H1 (cell line): ENCODE results near the gene HS6ST2. TPM values are rescaled to one million over a fixed set of nuclear protein-coding genes. Genes with fewer than 3 reads are reported as not detected.

ENCODE experiments used
- CTCF ChIA-PET: fragments of 300-600 bp; sonication (Branson Sonifier 250); formaldehyde crosslinking; loops from one replicate; lab custom pipeline; 2021; ENCODE audit not compliant: partially characterized antibody; lab: Charles Lee
- POLR2A ChIA-PET: fragments of 300-600 bp; sonication (Branson Sonifier 250); formaldehyde crosslinking; loops from one replicate; lab custom pipeline; 2021; ENCODE audit warnings: inconsistent platforms; ENCODE audit not compliant: partially characterized antibody; lab: Charles Lee
- DNase-seq, 2 experiments: peaks; one replicate each; pipeline versions ENCODE4 v3.0.0 to v3.0.0-alpha.2; 2010 to 2022; ENCODE audit warnings: low spot score in 2 of 2, low read depth in 1 of 2, mixed read lengths in 1 of 2
- FAIRE-seq: peaks from 2 replicates; lab custom pipeline; 2011; peaks lifted over from hg19 to GRCh38; lab: Jason Lieb, UNC
- H2AFZ ChIP-seq: 2 replicates; pipeline ENCODE4 v1.8.1; 2012; ENCODE audit warnings: low read length, inconsistent platforms
- H2AK5ac ChIP-seq: 2 replicates; pipeline ENCODE4 v1.6.1; 2013; ENCODE audit warnings: low read depth, low read length
- H2BK120ac ChIP-seq: replicated peaks from 2 replicates; pipeline ENCODE3; 2013; ENCODE audit warnings: low read depth, low read length, inconsistent platforms
- H2BK12ac ChIP-seq: 2 replicates; pipeline ENCODE4 v1.6.1; 2013; ENCODE audit warnings: low read depth, low read length
- H2BK15ac ChIP-seq: 2 replicates; pipeline ENCODE4 v1.6.1; 2013; ENCODE audit warnings: low read length
- H2BK20ac ChIP-seq: 2 replicates; pipeline ENCODE4 v1.6.1; 2013; ENCODE audit warnings: low read length
- H2BK5ac ChIP-seq: 2 replicates; pipeline ENCODE4 v1.6.1; 2013; ENCODE audit warnings: low read depth, low read length
- H3K14ac ChIP-seq: 2 replicates; pipeline ENCODE4 v1.6.1; 2013; ENCODE audit warnings: inconsistent platforms; ENCODE audit not compliant: insufficient read length
- H3K18ac ChIP-seq: 2 replicates; pipeline ENCODE4 v1.6.1; 2013; ENCODE audit warnings: low read length; ENCODE audit errors: extremely low read depth
- H3K23ac ChIP-seq: 2 replicates; pipeline ENCODE4 v1.6.1; 2013; ENCODE audit warnings: inconsistent platforms; ENCODE audit not compliant: insufficient read length
- H3K23me2 ChIP-seq: 2 replicates; pipeline ENCODE4 v1.6.1; 2013; ENCODE audit warnings: low read depth, low read length
- H3K27ac ChIP-seq: 2 replicates; pipeline ENCODE4 v1.6.1; 2011; ENCODE audit warnings: low read depth, low read length, inconsistent platforms
- H3K27me3 ChIP-seq, 4 experiments: replicated peaks in 1 of 4; 1 replicate in 1 of 4; 2 replicates in 3 of 4; pipeline versions ENCODE4 v1.6.1 to v1.8.1; 2011 to 2013; ENCODE audit warnings: low read length in 3 of 4, mild to moderate bottlenecking in 3 of 4, inconsistent platforms in 2 of 4, mixed read lengths in 2 of 4, moderate library complexity in 1 of 4; ENCODE audit not compliant: control insufficient read depth in 3 of 4, insufficient read depth in 3 of 4; ENCODE audit errors: extremely low read depth in 1 of 4
- H3K36me3 ChIP-seq, 4 experiments: 2 replicates each; pipeline versions ENCODE4 v1.6.1 to v1.8.1; 2011 to 2013; ENCODE audit warnings: mild to moderate bottlenecking in 4 of 4, low read length in 3 of 4, moderate library complexity in 2 of 4, control low read depth in 1 of 4, inconsistent platforms in 1 of 4; ENCODE audit not compliant: insufficient read depth in 4 of 4, control insufficient read depth in 2 of 4
- H3K4ac ChIP-seq: replicated peaks from 2 replicates; pipeline ENCODE3; 2013; ENCODE audit warnings: low read length, low read depth, mixed read lengths, inconsistent platforms; ENCODE audit not compliant: insufficient read length
- H3K4me1 ChIP-seq, 4 experiments: replicated peaks in 1 of 4; 1 replicate in 1 of 4; 2 replicates in 3 of 4; pipeline versions ENCODE4 v1.6.1 to v1.8.1; 2011 to 2013; ENCODE audit warnings: low read length in 3 of 4, inconsistent platforms in 2 of 4, mixed read lengths in 1 of 4; ENCODE audit not compliant: insufficient read depth in 4 of 4, control insufficient read depth in 3 of 4
- H3K4me2 ChIP-seq, 2 experiments: 2 replicates each; pipeline versions ENCODE4 v1.6.1 to v1.8.1; 2011 to 2013; ENCODE audit warnings: low read depth in 2 of 2, low read length in 2 of 2, control low read depth in 1 of 2, inconsistent platforms in 1 of 2, mild to moderate bottlenecking in 1 of 2; ENCODE audit not compliant: insufficient read depth in 1 of 2
- H3K4me3 ChIP-seq, 4 experiments: fragments of 200-600, 300-600 bp in 1 of 4; sonication (generic), shearing (Covaris generic), sonication (Bioruptor Twin) in 1 of 4; 2 replicates each; pipeline versions ENCODE4 v1.5.1 to v1.8.1; 2011 to 2016; ENCODE audit warnings: low read length in 4 of 4, low read depth in 3 of 4, control low read depth in 2 of 4, inconsistent platforms in 2 of 4, mild to moderate bottlenecking in 2 of 4, mixed read lengths in 1 of 4, moderate library complexity in 1 of 4; ENCODE audit not compliant: insufficient read depth in 2 of 4; ENCODE audit errors: extremely low read depth in 1 of 4
- H3K56ac ChIP-seq: replicated peaks from 2 replicates; pipeline ENCODE3; 2013; ENCODE audit warnings: low read depth, mild to moderate bottlenecking, mixed read lengths, low read length, inconsistent platforms; ENCODE audit not compliant: insufficient read length
- H3K79me1 ChIP-seq: 2 replicates; pipeline ENCODE4 v1.6.1; 2013; ENCODE audit warnings: low read depth, low read length, control low read depth
- H3K79me2 ChIP-seq, 2 experiments: 2 replicates each; pipeline versions ENCODE4 v1.6.1 to v1.8.1; 2012 to 2013; ENCODE audit warnings: low read length in 2 of 2, mild to moderate bottlenecking in 2 of 2, inconsistent platforms in 1 of 2; ENCODE audit not compliant: insufficient read depth in 2 of 2, control insufficient read depth in 1 of 2
- H3K9ac ChIP-seq, 4 experiments: replicated peaks in 1 of 4; 1 replicate in 1 of 4; 2 replicates in 3 of 4; pipeline versions ENCODE4 v1.6.1 to v1.8.1; 2011 to 2013; ENCODE audit warnings: low read depth in 3 of 4, low read length in 3 of 4, control low read depth in 2 of 4, mild to moderate bottlenecking in 2 of 4, moderate library complexity in 2 of 4, inconsistent platforms in 1 of 4; ENCODE audit errors: extremely low read depth in 1 of 4
- H3K9me3 ChIP-seq, 2 experiments: 2 replicates each; pipeline versions ENCODE4 v1.6.1 to v1.8.1; 2012 to 2013; ENCODE audit warnings: mild to moderate bottlenecking in 2 of 2, moderate library complexity in 2 of 2, control low read depth in 1 of 2, inconsistent platforms in 1 of 2, low read depth in 1 of 2, low read length in 1 of 2, mixed read lengths in 1 of 2; ENCODE audit not compliant: insufficient read depth in 2 of 2
- H4K20me1 ChIP-seq, 2 experiments: replicated peaks in 1 of 2; 2 replicates each; pipeline versions ENCODE3 to v1.8.1; 2011 to 2013; ENCODE audit warnings: inconsistent platforms in 2 of 2, low read length in 2 of 2, mild to moderate bottlenecking in 1 of 2; ENCODE audit not compliant: insufficient read depth in 2 of 2, control insufficient read depth in 1 of 2
- H4K5ac ChIP-seq: 2 replicates; pipeline ENCODE4 v1.6.1; 2013; ENCODE audit warnings: low read length, low read depth, mixed read lengths, inconsistent platforms; ENCODE audit not compliant: insufficient read length
- H4K8ac ChIP-seq: 2 replicates; pipeline ENCODE4 v1.8.0; 2013; ENCODE audit warnings: mild to moderate bottlenecking, moderate library complexity, low read length, inconsistent platforms; ENCODE audit not compliant: insufficient read depth; ENCODE audit errors: extremely low read depth
- H4K91ac ChIP-seq: replicated peaks from 2 replicates; pipeline ENCODE3; 2013; ENCODE audit warnings: low read length, mixed read lengths, inconsistent platforms; ENCODE audit not compliant: insufficient read length
- CHD2 ChIP-seq: IDR thresholded peaks from 2 replicates; pipeline ENCODE4 v1.6.1; 2012; ENCODE audit warnings: low read length, improper control_type of control experiment
- EGR1 ChIP-seq: IDR thresholded peaks from 2 replicates; pipeline ENCODE4 v1.6.1; 2011; ENCODE audit warnings: low read depth, low read length, borderline replicate concordance
- EZH2 ChIP-seq: fragments of 200-600 bp; sonication (generic); IDR thresholded peaks from 2 replicates; pipeline ENCODE4 v1.7.1; 2012; ENCODE audit warnings: low read depth, mild to moderate bottlenecking, moderate library complexity, low read length, inconsistent platforms; ENCODE audit not compliant: severe bottlenecking
- WGBS, 2 experiments: shearing (Covaris generic) in 1 of 2; methylation state at CpG; one replicate each; pipeline versions ENCODE4 v1.1.6 to v1.1.7; 2013 to 2015; ENCODE audit warnings: low lambda C conversion rate in 2 of 2, mixed read lengths in 2 of 2, inconsistent platforms in 1 of 2, low coverage in 1 of 2, missing lambda C conversion rate in 1 of 2; ENCODE audit not compliant: insufficient replicate concordance in 2 of 2, insufficient coverage in 1 of 2, insufficient read length in 1 of 2; ENCODE audit errors: extremely low coverage in 1 of 2, missing lambda C conversion rate in 1 of 2; 5-methylcytosine and 5-hydroxymethylcytosine counted together
- polyA plus RNA-seq, 7 experiments: library from polyadenylated mRNA; depleted of rRNA in 3 of 7; stranded (reverse) in 5 of 7; unstranded in 2 of 7; fragments of >200 nt in 5 of 7; fragments of 200-250 nt in 2 of 7; gene quantifications; 1 replicate in 5 of 7; 2 replicates in 1 of 7; 4 replicates in 1 of 7; pipeline versions ENCODE4 v1.2.1 to v1.2.3, GENCODE V29; 2011 to 2013; ENCODE audit warnings: missing spikeins in 2 of 7, mixed read lengths in 2 of 7
- total RNA-seq: library from RNA; stranded (reverse); fragmentation: NEBNext Ultra II Directional; extraction: Animal tissue kit (Norgen Biotek cat#: 25700); gene quantifications from 2 replicates; pipeline ENCODE4 v1.2.1, GENCODE V29; 2021

HS6ST2 gene
- total and polyA plus RNA-seq, 2 of the 8 experiments (the other 6 are each of a cell fraction or from before 2014, with no cell fraction given), result 3.9 TPM

DNA sequence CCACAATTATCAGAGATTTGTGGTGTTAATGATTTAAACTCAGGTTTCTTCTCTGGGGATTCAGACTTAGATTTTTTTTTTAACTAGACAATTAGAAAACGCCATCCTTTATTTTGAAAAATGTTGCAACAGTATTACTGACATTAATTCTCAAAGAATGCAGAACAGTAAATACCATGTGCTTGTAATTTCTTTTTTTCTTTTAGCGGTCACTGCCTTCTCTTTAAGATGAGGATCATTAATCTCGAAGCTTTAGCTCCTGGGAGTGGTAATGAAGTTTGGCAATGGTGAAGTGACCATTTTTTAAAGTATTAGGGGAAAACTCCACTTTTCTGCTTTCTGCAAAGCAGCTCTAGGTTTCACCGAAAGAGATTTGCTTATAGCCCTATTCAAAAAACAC lies 305.6 kb downstream of the HS6ST2 start:
- H2AK5ac ChIP-seq, result no peak overlapping the region
- no peak overlapping the region for H3K27ac ChIP-seq
- ChIA-PET POLR2A (no interaction called here), CTCF (interaction anchor here (0.9 to 1.6 kb wide), 2 partner anchors 25 to 74 kb away, joined by 4 to 5 read pairs; no protein-coding TSS in a partner anchor)
- H3K23ac ChIP-seq, result no peak overlapping the region
- no peak overlapping the region for H3K18ac ChIP-seq
- peaks cover 1 to 11% (median 4%) of the 10 kb centered on the region in 4 experiments; a peak in 4 of 7 replicates for H3K4me1 ChIP-seq
- H4K8ac ChIP-seq, result no peak overlapping the region
- no peak overlapping the region for H2BK5ac ChIP-seq
- no peak overlapping the region for H2BK15ac ChIP-seq
- H3K9me3 ChIP-seq, result no peaks in the 10 kb centered on the region
- H3K27me3 ChIP-seq, result no peaks in the 10 kb centered on the region
- no peaks in the 10 kb centered on the region for H3K79me1 ChIP-seq
- H3K56ac ChIP-seq, result no peak overlapping the region
- FAIRE-seq (no peak), DNase-seq (no peak)
- no peak overlapping the region for H3K4ac ChIP-seq
- H2BK20ac ChIP-seq, result no peak overlapping the region
- no peaks in the 10 kb centered on the region for H4K20me1 ChIP-seq
- H3K4me3 ChIP-seq, result no peak overlapping the region
- no peak overlapping the region for H4K5ac ChIP-seq
- H2BK120ac ChIP-seq, result no peak overlapping the region
- no peak overlapping the region for H3K9ac ChIP-seq
- no peak overlapping the region for H3K14ac ChIP-seq
- 86% methylated on average over 4 of the region's 4 CpGs; no CpG with 5 or more reads in 1 of the 2 experiments for WGBS, 2 experiments
- H2BK12ac ChIP-seq, result no peak overlapping the region
- no peaks in the 10 kb centered on the region for H3K79me2 ChIP-seq
- H2AFZ ChIP-seq, result no peak overlapping the region
- H3K4me2 ChIP-seq, result no peak overlapping the region
- H3K36me3 ChIP-seq, result no peaks in the 10 kb centered on the region
- no peaks in the 10 kb centered on the region for H3K23me2 ChIP-seq
- no peak overlapping the region for H4K91ac ChIP-seq
- TF ChIP-seq CHD2, result no peak
- TF ChIP-seq EGR1, result no peak
- no peak for TF ChIP-seq EZH2
